Measurements from ENCODE around the gene FRMPD2.
A peak's percentile ranks its signal among the peaks of the same experiment; 100 is the strongest.

Gene FRMPD2

DNA sequence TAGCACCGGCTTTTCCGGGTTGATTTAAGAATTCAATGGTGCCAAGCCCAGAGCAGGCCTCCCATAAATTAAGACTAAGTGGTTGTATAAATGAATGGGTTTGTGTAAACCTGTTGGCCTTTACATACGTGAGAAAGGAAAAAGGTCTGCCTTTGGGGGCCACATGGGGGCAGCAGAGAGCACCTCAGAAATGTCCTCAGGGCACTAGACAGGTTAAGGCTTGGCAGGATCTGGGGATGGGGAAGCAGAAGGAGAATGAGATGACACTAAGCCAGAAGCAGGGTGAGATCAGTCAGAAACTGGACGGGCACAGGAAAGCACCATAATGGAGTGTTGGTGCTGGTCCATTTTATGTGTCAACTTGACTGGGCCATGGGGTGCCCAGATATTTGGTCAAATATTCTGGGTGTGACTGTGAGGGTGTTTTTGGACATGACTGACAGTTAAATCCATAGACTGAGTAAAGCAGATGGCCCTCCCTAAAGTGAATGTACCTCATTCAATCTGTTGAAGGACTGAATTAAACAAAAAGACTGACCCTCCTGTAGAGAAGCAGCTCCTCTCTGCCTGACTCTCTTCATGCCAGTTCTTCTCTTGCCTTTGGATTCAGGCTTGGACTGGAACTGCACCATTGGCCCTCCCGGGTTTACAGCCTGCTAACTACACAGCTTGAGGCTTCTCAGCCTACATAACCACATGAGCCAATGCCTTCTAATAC, 58.9 kb downstream of the FRMPD2 start:
- Mint-ChIP-seq H3K4me1 (no peaks in the 10 kb centered on the region), H3K27ac (no peak overlapping the region), H3K36me3 (no peaks in the 10 kb centered on the region), H3K9me3 (peaks cover 3% of the 10 kb centered on the region), H3K4me3 (no peak overlapping the region), H3K27me3 (peaks cover 31% of the 10 kb centered on the region)
- no peak for ATAC-seq

DNA sequence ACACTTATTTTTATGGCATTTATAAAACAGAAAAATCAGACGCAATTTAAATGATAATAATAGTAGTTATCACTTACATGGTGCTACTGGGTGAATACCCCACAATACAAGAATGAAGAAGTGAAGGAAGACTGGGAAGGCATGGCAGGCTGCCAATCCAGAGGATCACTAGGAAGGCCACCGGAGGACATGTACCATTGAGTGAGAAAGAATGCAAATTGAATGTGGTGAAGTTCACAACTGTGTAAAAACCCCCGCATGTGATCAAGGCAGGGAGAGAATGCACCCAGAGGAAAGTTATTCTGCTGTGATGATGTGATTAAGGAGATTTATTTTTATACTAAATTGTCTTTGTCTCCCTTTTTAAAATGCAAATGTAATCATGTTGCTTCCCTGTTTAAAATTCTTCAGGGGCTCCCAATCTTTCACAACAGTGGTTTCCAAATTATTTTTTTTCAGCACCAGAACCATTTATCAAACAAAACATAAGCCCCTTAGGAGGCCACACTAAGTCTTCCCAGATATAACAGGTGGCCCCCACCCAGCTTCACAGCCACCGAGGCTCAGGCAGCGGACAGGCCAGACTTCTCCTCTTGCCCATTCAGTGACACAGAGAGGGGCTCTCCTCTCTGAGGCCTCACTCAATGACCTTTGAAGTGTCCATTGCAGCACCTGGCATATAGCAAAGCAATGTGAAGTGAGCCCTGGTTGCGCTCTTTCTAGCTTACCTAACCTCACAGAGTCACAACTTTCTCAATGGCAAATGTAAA, 59.6 kb downstream of the FRMPD2 start:
- Mint-ChIP-seq H3K36me3 (no peaks in the 10 kb centered on the region), H3K27ac (no peak overlapping the region), H3K27me3 (peaks cover 34% of the 10 kb centered on the region)

DNA sequence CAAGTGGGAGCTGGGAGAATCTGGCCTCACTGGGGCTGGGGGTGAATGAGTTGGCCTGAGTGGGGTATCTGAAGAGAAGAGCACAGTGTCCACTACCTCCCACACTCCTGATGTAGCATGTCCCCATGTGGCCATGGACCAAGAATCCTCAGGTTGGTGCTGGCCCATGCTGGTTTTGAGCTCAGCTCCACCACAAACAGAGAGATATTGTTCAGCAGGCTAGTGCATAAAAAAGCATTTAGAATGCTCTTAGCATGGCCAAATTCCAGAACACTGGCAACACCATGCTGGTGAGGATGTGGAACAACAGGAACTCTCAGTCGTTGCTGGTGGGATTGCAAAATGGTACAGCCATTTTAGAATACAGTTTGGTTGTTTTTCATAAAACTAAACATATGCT, 61.4 kb downstream of the FRMPD2 start:
- Mint-ChIP-seq H3K27ac (no peak overlapping the region), H3K4me1 (no peaks in the 10 kb centered on the region)

More for the DNA sequence above, 59.6 kb downstream of the FRMPD2 start:
- H3K4me3 Mint-ChIP-seq: no peak overlapping the region
- ATAC-seq: no peak
- H3K4me1 Mint-ChIP-seq: no peaks in the 10 kb centered on the region
- H3K9me3 Mint-ChIP-seq: peaks cover 3% of the 10 kb centered on the region

DNA sequence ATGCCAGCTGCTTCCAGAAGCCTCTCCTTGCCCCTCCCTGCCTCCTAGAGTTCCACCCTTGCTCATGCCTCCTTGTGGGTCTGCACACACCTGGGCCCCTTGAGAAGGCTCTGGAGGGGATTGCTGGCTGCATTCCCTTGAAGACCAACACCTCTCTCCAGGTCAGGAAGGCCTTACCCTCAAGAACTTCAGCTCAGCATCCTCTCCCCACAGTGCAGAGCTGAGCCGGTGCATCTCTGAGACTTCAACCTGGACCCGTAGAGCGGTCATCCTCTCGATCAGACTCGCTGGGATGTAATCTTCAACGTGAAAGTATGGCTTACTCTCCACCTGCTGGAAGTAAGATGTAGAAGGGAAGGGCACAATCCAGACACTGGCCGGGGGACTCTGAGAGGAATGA, 62.7 kb downstream of the FRMPD2 start:
- H3K27me3 Mint-ChIP-seq: peaks cover 33% of the 10 kb centered on the region
- H3K4me1 Mint-ChIP-seq: no peaks in the 10 kb centered on the region
- H3K4me3 Mint-ChIP-seq: no peak overlapping the region
- ATAC-seq: no peak
- H3K27ac Mint-ChIP-seq: no peak overlapping the region
- peaks cover 3% of the 10 kb centered on the region for H3K9me3 Mint-ChIP-seq
- H3K36me3 Mint-ChIP-seq: no peaks in the 10 kb centered on the region

More for the DNA sequence above, 61.4 kb downstream of the FRMPD2 start:
- Mint-ChIP-seq H3K36me3 (no peaks in the 10 kb centered on the region), H3K27me3 (peaks cover 21% of the 10 kb centered on the region), H3K9me3 (peaks cover 3% of the 10 kb centered on the region), H3K4me3 (no peak overlapping the region)
- ATAC-seq: no peak

DNA sequence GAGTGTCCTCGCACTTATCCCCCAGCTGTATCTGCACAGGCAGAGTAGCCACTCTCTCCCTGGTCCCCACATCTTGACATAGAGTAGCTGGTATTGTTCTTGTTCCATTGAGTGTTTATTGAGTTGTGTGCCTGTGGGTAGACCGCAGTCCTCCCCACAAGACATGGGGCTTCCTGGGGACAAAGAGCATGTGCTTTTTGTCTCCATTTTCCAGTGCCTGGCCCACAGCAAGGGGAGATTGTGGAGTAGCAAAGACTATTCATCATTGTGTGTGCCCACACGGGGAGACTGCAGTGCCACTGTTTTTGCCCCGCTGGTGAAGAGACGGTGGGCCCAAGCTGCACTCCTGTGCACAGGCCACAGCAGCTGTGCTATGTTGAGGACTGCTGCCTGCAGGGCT, 63.5 kb downstream of the FRMPD2 start:
- H3K4me1 Mint-ChIP-seq: no peaks in the 10 kb centered on the region
- peaks cover 3% of the 10 kb centered on the region for H3K9me3 Mint-ChIP-seq
- H3K27ac Mint-ChIP-seq: no peak overlapping the region
- ATAC-seq: no peak
- no peak overlapping the region for H3K4me3 Mint-ChIP-seq
- H3K36me3 Mint-ChIP-seq: no peaks in the 10 kb centered on the region
- H3K27me3 Mint-ChIP-seq: peaks cover 38% of the 10 kb centered on the region

DNA sequence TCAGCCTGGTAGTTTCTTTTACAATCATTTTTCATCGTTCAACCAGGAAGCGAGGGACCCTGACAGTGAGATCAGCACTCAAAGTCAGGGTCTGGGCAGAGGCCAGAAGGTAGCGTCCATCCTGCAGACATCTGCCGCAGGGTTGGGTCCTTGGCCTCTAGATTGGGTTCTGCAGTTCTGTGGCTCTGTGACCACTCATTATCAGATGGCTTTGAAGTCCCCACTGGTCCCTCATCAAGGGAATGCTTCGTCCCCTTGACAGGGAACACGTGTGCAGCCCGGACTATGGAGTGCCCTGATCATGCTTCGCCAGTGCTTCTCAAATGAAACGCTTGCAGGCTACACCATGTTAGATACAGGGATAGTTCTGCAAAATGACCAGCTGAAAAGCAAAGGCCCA, 64.1 kb downstream of the FRMPD2 start:
- no peak overlapping the region for H3K4me3 Mint-ChIP-seq

DNA sequence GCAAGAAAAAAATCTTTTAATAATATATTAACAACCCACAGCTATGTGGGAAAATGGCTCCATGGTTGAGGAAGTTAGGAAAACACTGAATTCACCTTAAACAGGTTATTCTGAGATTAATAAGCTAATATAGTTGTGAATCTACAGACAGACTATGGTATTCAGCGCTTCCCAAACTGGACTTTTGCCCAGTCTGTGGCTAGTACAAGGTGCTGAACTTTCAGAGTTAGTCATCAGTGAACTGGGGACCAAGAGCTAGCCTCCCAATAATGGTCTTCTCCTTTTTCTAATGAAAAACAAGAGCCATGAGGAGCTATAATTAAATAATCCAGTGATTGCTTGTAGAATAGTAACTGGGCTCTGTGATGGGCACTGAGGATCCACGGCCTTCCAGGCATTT, 65.3 kb downstream of the FRMPD2 start:
- no peak for ATAC-seq
- H3K9me3 Mint-ChIP-seq: no peaks in the 10 kb centered on the region
- no peak overlapping the region for H3K27ac Mint-ChIP-seq
- no peaks in the 10 kb centered on the region for H3K36me3 Mint-ChIP-seq
- H3K4me3 Mint-ChIP-seq: no peak overlapping the region
- no peaks in the 10 kb centered on the region for H3K4me1 Mint-ChIP-seq
- H3K27me3 Mint-ChIP-seq: peaks cover 38% of the 10 kb centered on the region

More for the DNA sequence above, 64.1 kb downstream of the FRMPD2 start:
- Mint-ChIP-seq H3K4me1 (no peaks in the 10 kb centered on the region), H3K36me3 (no peaks in the 10 kb centered on the region), H3K27ac (no peak overlapping the region), H3K27me3 (peaks cover 38% of the 10 kb centered on the region), H3K9me3 (peaks cover under 1% of the 10 kb centered on the region)
- ATAC-seq: no peak

DNA sequence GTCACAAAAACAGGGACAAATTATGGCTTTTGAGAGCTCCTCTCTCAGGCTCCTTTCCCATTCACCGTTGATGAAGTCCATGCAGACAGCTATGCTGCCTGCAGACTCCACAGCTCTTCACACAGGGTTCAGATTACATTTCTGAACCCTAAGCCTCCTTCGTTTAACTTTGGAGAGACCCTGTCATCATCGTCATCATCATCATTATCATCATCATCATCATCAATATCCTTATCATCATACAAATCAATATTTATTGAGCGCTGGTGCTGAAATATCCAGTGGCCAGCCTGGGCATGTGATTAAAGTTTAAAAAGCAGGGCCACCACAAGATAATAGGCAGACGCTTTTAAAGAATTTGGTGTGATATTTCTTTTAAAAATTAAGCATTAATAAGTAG, 66.6 kb downstream of the FRMPD2 start:
- Mint-ChIP-seq H3K27ac (no peak overlapping the region), H3K4me3 (no peak overlapping the region), H3K27me3 (peaks cover 46% of the 10 kb centered on the region), H3K36me3 (no peaks in the 10 kb centered on the region), H3K4me1 (no peaks in the 10 kb centered on the region), H3K9me3 (no peaks in the 10 kb centered on the region)
- no peak for ATAC-seq

DNA sequence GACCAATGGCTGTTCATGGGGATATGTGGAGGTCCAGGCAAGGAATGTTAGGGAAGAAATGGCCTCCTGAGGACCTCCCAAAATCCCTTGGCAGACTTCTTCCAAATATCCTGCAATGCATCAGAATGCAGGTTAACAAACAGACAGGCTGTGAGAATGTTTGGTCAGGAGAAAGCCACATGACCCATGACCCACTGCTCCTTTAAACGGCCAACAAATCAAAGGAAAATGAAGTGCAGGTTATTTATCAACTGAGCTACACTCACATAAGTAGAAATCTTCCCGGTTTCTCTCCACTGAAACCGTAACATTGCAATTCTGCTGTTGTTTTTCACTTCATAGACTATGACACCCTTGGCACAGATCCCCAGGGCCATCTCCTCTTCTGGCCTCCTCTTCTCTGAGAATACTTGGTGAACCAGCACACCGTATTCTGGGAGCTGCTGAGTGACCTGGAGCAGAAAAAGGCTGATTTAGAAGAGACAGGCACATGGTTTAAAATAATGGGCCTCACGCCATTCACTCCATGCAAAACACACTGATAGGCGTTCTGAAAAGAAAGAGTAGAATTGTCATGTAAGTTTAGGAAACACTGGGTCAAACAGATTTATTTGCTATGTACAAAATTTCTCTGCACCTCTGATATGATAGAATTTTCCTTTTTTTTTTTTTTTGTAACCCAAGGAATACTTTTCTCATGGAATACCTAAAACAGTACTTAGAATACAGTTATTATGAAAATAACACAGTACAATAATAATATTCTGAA, 67.8 kb downstream of the FRMPD2 start:
- no peaks in the 10 kb centered on the region for H3K36me3 Mint-ChIP-seq
- no peak overlapping the region for H3K4me3 Mint-ChIP-seq
- no peak for ATAC-seq

DNA sequence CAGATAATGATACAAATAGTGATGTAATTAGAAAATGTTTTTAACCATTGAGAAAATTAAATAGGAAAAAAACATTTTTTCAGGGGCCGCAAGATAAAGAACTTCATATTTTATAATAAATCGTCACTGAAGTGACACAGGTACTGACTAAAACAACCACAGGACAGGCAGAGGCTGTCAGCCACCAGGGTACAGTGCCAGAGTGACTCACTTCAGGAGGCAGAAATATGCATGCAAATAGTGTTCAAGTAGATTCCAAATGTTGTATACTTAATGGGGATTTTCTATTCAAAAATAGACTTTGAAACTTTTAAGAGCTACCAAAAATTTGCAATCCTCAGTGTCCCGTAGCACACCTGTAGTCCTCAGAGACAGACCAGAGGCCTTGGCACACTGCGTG, 68.6 kb downstream of the FRMPD2 start:
- Mint-ChIP-seq H3K9me3 (no peaks in the 10 kb centered on the region), H3K27ac (no peak overlapping the region), H3K4me1 (no peaks in the 10 kb centered on the region), H3K4me3 (no peak overlapping the region), H3K36me3 (no peaks in the 10 kb centered on the region), H3K27me3 (peaks cover 37% of the 10 kb centered on the region)
- ATAC-seq: no peak

More for the DNA sequence above, 67.8 kb downstream of the FRMPD2 start:
- Mint-ChIP-seq H3K4me1 (no peaks in the 10 kb centered on the region), H3K27ac (no peak overlapping the region), H3K27me3 (peaks cover 41% of the 10 kb centered on the region), H3K9me3 (no peaks in the 10 kb centered on the region)

DNA sequence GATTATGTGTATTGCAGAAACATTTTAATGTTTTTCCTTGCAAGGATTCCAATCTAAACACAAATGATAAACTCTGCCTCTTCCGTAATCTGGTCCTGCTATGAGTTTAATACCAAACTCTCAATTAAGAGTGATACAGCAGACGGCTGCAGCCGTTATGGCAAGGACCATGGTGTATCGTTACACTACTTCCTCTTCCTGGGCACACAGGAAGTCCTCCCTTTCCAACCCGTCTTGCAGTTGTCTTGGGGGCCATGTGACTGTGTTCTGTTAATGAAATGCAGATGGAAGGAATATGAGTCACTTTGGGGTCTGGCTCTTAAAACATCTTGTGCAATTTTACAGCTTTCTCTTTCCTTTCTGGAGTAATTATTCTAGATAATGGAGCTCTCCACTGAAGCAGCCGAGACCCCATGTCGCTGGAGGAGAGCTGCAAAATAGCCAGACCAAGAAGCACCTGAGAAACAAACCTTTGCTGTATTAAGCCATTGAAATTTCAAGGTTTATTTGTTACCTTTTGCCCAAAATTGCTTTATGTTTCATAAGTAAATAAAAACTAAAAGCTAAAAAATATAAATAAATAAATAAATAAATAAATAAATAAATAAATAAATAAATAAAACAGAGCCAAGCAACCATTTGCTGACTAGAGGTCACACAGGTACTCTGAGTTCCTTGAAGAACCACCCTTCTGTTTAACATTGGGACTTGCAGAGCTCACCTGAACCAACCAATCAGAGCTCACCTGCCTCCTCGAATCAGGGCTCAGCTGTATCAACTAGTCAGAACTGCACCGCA, 74.7 kb downstream of the FRMPD2 start:
- H3K27ac Mint-ChIP-seq: no peak overlapping the region
- no peak overlapping the region for H3K4me3 Mint-ChIP-seq
- no peak for ATAC-seq
- no peaks in the 10 kb centered on the region for H3K36me3 Mint-ChIP-seq
- H3K9me3 Mint-ChIP-seq: no peaks in the 10 kb centered on the region
- H3K4me1 Mint-ChIP-seq: no peaks in the 10 kb centered on the region
- H3K27me3 Mint-ChIP-seq: peaks cover 12% of the 10 kb centered on the region

DNA sequence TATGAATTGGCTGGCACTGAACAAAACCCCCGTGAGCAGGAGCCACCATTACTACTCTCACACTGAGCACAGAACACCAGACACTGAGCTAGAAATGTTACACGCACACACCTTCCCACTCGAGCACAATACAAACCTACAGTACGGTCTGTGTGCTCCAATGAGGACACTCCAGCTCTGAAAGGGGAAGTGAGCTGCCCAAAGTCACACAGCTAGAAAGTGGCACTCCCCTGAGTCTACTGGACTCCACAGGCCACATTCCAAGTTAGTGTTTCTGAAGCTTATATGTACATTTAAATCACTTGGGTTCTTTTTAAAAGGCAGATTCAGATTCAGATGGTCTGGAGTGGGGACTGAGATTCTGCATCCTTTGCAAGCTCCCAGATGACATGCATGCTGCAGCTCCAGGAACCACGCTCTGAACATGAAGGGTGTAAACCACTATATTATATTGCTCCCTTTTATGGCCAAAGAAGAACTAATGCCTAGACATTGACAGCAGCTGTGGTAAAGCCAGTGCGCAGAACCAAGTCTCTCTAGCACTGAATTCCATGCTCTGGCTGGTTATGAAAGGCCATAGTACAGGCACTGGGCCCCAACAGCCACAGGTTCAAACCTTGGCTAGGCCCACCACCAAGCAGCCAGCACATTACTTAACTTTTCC, 77.1 kb downstream of the FRMPD2 start:
- Mint-ChIP-seq H3K27me3 (no peaks in the 10 kb centered on the region), H3K27ac (no peak overlapping the region), H3K4me3 (no peak overlapping the region), H3K36me3 (no peaks in the 10 kb centered on the region), H3K9me3 (no peaks in the 10 kb centered on the region), H3K4me1 (no peaks in the 10 kb centered on the region)
- ATAC-seq: peak; percentile 48

DNA sequence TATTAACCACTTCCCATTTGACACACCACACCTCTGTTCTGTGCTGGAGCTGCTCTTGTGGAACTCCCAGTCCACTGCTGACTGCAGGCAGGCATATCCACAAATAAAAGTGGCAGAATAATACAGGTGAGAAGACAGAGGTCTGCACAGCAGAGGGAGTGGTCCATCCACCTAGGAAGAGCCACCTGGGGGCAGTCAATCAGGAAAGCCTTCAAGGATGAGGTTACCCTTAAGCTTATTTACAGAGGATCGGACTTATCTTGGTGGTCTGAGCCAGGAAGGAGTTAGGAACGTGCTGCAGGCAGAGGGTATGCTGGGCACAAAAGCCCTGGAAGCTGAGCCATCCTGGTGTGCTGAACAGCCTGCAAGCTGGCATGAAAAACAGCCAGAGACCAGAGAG, 78.7 kb downstream of the FRMPD2 start:
- Mint-ChIP-seq H3K27me3 (no peaks in the 10 kb centered on the region), H3K4me1 (no peaks in the 10 kb centered on the region), H3K27ac (no peak overlapping the region), H3K4me3 (no peak overlapping the region), H3K36me3 (no peaks in the 10 kb centered on the region), H3K9me3 (no peaks in the 10 kb centered on the region)
- no peak for ATAC-seq

DNA sequence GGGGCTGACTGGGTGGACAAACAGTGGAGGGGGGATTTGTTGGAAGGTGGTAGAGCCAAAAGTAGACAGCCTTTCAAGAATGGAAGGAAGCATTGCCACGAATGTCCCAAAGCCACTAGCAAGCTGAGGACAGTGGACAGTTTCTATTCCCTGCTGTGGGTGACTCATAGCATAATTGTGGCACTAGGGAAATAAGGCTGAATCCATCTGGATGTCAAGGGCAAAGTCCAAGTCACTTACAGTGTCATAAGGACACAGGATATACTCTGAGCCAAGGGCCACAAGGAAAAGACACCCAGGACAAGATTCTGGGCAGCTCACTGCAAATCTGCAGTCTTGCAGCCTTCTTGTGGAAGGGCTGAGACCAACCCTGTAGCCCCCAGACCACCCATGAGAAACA, 79.7 kb downstream of the FRMPD2 start:
- Mint-ChIP-seq H3K4me1 (no peaks in the 10 kb centered on the region), H3K9me3 (no peaks in the 10 kb centered on the region), H3K36me3 (no peaks in the 10 kb centered on the region), H3K27me3 (peaks cover 9% of the 10 kb centered on the region), H3K27ac (no peak overlapping the region), H3K4me3 (no peak overlapping the region)
- no peak for ATAC-seq

All from stimulated activated memory B cell treated with anti-CD40 and anti-IgM and Interleukin-4, amounts not matched to agents 10 μg/mL and 1 μg/mL and 100 μg/mL, for 72 hours (primary cell).